Lung microvascular endothelial cell (primary cell): ENCODE measurements around the gene OR2A14. TPM values are rescaled to one million over a fixed set of nuclear protein-coding genes. Genes with fewer than 3 reads are reported as not detected.
"Not testable (repeated sequence)": the region's sequence is repeated elsewhere in the genome, so short reads cannot be mapped to it uniquely, and the experiment has no call there.

Experiments used
- DNase-seq, 2 donors: peaks; one replicate each; pipeline versions ENCODE4 v3.0.0 to v3.0.0-alpha.2; 2010; ENCODE audit warnings: low read depth in 2 of 2
- total RNA-seq: library from RNA; depleted of rRNA; stranded (reverse); fragments of >200 nt; gene quantifications from 2 replicates; pipeline ENCODE4 v1.2.1, GENCODE V29; 2014

OR2A14 gene
- total RNA-seq, 1 donor from 2014 or later, result not detected

DNA sequence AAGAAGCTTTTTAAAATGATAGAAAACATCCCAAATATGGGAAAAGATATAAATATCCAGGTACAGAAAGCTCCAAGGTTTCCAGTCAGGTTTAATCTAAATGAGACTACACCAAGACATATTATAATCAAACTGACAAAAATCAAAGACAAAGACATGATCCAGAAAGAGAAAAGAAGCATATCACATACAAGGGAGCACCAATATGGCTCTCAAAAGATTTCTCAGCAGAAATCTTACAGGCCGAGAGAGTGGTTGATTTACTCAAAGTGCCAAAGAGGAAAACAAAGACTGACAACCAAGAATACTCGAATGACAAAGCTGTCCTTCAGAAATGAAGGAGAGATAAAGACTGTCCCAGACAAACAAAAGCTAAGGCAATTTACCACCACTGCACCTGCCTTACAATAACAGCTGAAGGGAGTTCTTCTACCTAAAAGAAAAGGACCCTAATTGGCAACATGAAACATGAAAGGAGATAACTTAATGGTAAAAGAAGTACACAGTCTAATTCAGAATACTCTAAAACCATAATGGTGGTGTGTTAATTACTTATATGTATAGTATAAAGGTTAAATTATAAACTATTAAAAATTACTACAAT is 25.4 kb downstream of the OR2A14 start:
- no peak for DNase-seq

DNA sequence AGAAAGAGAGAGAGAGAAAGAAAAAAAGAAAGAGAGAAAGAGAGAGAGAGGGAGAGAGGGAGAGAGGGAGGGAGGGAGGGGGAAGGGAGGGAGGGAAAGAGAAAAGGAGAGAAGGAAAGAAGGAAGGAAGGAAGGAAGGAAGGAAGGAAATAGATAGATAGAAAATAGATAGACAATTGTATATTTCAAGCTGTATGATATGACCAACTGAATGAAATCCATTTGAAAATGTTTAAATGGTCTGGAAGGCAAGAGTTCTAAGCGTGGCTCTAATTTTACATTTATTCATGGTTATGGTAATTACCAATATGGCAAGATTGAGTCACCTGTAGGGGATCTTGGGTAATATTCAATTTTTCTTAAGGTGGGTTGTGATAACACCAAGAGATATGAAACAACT is 35.9 kb downstream of the OR2A14 start:
- no peak for DNase-seq

DNA sequence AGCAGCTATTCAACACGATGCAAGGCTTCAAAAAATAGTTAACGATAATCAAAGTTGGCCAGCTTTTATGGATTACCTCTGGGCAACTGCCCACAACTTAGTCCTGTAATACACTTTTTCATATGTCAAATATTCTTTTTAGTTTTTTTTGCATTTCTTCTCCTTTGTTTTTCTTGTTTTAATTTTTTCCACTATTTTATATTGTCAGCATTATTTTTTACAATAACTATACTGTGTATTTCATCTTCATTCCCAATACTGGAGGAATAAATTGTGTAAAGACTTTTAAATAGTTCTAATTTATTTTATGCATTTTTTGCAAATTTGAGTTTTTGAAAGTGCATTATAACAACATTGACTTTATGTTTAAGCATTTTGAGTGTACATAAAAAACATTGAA is 41.8 kb downstream of the OR2A14 start:
- no peak for DNase-seq

DNA sequence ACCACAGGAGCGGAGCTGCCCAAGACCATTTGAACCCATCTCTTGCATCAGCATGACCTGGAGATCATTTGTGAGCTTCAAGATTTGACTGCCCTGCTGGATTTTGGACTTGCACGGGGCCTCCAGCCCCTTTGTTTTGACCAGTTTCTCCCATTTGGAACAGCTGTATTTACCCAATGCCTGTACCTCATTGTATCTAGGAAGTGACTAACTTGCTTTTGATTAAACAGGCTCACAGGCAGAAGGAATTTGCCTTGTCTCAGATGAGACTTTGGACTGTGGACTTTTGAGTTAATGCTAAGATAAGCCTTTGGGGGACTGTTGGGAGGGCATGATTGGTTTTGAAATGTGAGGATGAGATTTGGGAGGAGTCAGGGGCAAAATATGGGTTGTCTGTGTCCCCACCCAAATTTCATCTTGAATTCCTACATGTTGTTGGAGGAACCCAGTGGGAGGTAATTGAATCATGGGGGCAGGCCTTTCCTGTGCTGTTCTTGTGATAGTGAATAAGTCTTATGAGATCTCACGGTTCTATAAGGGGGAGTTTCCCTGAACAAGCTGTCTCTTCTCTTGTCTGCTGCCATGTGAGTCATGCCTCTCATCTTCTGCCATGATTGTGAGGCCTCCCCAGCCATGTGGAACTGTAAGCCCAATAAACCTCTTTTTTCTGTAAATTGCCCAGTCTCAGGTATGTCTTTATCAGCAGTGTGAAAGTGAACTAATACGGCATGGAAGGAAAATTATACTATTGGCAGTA is 48.8 kb downstream of the OR2A14 start:
- peak in 1 of 2 donors; percentile 33 for DNase-seq

DNA sequence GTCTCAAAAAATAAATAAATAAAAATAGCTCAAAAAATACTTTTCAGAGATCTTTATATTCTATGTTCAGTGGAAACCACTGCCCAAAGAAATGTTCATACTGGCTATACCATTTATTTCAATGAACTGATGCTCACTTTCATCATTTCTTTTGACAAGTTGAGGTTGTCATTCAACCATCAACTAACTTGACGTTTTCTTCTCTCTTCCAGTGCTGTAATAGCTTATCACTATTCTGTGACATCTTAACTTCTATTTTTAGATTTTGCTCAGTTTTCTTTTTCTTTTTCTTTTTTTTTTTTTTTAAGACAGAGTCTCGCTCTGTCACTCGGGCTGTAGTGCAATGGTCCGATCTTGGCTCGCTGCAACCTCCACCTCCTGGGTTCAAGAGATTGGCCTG is 51.6 kb downstream of the OR2A14 start:
- no peak for DNase-seq

DNA sequence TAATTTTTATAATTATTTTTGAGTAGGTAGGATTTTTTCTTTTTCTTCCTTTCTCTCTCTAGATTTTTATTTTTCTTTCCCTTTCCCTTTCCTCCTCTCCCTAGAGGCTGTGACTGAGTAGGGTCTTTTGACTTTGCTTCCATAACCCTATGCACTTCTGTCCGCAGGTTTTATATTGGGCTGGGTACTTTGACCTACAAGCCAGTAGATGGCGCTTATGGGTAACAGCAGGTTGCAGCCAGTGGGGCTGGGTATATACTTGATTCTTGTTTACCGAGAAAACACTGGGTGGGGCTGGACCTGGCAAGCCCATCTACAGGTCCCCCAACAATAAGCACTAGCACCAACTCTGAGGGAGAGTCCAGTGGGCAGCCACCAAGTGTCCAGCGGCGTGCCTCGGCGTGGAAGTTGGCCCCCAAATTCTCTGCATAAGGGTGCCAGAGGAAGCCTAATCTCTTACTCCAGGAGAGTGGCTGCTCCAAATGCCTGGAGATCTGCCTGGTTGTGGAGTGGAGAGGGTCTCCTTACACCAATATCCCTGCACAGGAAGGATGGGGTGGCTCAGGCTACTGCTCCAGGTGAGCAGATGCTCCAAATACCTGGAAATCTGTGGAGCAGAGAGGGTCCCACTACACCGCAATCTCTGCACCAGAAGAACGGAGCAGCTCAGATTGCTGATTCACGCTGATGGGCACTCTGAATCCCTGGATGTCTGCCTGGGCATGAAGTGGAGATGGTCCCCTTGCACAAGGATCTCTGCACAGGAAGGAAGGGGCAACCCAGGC is 55.6 kb downstream of the OR2A14 start:
- peak; percentile 26 to 36 for DNase-seq

DNA sequence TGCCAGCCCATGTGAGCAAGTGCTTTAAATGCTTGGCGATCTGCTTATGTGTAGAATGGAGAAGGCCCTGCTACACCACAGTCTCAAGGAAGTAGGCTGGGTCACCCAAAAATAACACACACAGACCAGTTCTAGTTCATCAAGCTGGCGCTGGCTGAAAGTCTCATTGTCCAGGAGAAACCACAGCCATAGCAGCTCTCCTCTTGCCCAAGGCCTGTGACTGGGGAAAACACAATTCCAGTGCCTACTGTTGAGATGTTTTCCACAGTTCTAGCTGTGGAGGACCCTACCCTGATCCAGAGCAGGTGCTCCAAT is 56.1 kb downstream of the OR2A14 start:
- not testable (repeated sequence) for DNase-seq

Other genes with a start within 250 kb of the OR2A14 start
- gene TCAF1, start 221.0 kb upstream of the OR2A14 start, total RNA-seq, result 32.7 and 38.1 TPM in 2 replicates
- gene OR2F2, start 187.9 kb upstream of the OR2A14 start, total RNA-seq, result not detected in 2 replicates
- not detected in 2 replicates for gene OR2F1, start 168.3 kb upstream of the OR2A14 start, total RNA-seq
- gene OR6B1, start 122.9 kb upstream of the OR2A14 start, total RNA-seq, result not detected in 2 replicates
- not detected in 2 replicates for gene OR2A5, start 74.2 kb upstream of the OR2A14 start, total RNA-seq
- not detected in 2 replicates for gene OR2A25, start 53.4 kb upstream of the OR2A14 start, total RNA-seq
- gene OR2A12, start 36.9 kb upstream of the OR2A14 start, total RNA-seq, result not detected in 2 replicates
- gene OR2A2, start 13.6 kb upstream of the OR2A14 start, total RNA-seq, result not detected in 2 replicates
- not detected in 2 replicates for gene CTAGE4, start 60.3 kb downstream of the OR2A14 start, total RNA-seq
- under 0.01 TPM in 1 of 2 replicates, not detected in the other for gene ARHGEF35, start 72.7 kb downstream of the OR2A14 start, total RNA-seq
- gene OR2A42, start 116.4 kb downstream of the OR2A14 start, total RNA-seq, result not detected in 2 replicates
- not detected in 2 replicates for gene OR2A7, start 141.6 kb downstream of the OR2A14 start, total RNA-seq
- gene CTAGE8, start 146.1 kb downstream of the OR2A14 start, total RNA-seq, result not detected in 2 replicates
- not detected in 2 replicates for gene OR2A1, start 189.2 kb downstream of the OR2A14 start, total RNA-seq
- gene ARHGEF5, start 232.2 kb downstream of the OR2A14 start, total RNA-seq, result 0.20 and 0.22 TPM in 2 replicates